LNCaP clone FGC (cell line): ENCODE results near the gene DDAH1.

Experiments
- DNase-seq: peaks from one replicate; pipeline ENCODE4 v3.0.0-alpha.2; 2011; ENCODE audit warnings: low read depth
- H3K4me3 ChIP-seq: 2 replicates; pipeline ENCODE4 v1.5.1; 2011; ENCODE audit warnings: mild to moderate bottlenecking, low read depth, low read length, control low read depth
- CTCF ChIP-seq: IDR thresholded peaks from 2 replicates; pipeline ENCODE4 v1.5.1; 2012; ENCODE audit warnings: mild to moderate bottlenecking; ENCODE audit not compliant: control insufficient read depth, insufficient read depth; ENCODE audit errors: extremely low read depth

DDAH1 gene

DNA sequence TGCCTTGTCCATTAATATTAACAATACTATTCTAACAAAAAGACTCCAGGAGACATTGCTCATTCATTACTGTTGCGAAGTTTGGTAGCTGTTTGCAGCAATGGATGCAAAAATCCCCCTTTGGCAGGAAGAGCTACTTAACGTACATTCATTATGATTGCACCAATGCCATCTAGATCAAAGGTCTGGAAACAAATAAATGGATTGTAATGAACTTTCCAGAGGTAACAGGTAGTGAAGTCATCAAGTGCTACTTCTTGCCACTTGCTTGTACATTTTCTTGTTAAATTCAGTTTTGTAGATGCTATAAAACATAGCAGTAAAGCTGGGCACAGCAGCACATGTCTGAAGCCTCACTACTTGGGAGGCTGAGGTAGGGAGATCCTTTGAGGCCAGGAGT is 93.9 kb downstream of the DDAH1 start:
- no peak for DNase-seq
- no peak overlapping the region for H3K4me3 ChIP-seq
- TF ChIP-seq CTCF, result no peak

- no peak overlapping the region for H3K4me3 ChIP-seq
- DNase-seq, result no peak
- TF ChIP-seq CTCF, result no peak
Measured at GRCh38 chr1:85368073-85368770, 96.7 kb downstream of the DDAH1 start.

DNA sequence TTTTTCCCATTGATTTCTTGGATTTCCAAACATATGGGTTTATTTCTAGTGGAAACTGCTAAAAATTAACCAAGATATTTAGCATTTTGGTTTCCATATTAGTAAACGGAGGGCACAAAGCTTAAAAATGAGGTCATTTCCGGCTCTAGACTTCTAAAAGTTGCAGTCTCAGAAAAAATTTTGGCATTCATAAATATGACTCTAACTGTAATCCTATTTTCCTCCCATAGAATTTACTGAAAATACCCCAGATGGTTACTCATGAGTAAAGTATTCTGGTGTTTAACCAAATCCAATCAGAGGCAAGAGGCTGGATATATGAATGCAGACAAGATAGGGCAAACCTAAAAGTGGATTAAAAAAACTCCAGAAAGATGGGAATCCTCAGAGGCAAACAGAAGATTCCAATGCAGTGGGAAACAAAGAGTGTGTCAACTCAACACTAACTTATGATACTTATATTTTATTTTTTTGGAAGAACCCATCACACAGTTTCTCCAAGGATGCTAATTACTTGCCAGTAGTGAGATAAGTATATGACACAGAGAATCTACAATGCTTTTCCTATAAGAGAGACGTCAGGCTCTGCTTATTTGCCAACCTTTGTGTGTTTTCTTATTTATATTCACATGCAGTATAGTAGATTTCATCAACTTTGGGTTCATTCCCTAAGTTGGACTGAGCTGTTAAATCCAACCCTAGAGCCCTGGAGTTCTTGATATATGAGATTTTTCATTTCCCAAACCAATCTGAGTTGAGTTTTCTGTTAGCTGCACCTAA is 98.4 kb downstream of the DDAH1 start:
- DNase-seq, result no peak
- no peak overlapping the region for H3K4me3 ChIP-seq
- TF ChIP-seq CTCF, result no peak

DNA sequence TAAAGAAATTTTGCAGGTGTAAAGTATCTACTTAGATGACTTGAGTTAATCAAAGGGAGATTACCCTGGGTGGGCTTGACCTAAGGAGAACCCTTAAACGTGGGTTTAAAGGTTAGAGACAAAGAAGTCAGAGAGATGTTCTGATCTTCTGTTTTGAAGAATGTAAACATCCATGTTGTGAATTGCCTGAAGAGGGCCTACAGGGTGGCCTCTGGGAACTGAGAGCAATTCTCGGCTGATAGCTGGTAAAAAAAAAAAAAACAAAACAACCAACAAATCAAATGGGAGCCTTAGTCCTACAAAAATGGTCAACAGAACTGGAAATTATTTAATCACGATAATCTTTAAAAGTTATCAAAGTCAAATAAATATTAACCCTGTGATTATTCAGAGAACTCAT is 99.1 kb downstream of the DDAH1 start:
- no peak for TF ChIP-seq CTCF
- no peak overlapping the region for H3K4me3 ChIP-seq
- no peak for DNase-seq

DNA sequence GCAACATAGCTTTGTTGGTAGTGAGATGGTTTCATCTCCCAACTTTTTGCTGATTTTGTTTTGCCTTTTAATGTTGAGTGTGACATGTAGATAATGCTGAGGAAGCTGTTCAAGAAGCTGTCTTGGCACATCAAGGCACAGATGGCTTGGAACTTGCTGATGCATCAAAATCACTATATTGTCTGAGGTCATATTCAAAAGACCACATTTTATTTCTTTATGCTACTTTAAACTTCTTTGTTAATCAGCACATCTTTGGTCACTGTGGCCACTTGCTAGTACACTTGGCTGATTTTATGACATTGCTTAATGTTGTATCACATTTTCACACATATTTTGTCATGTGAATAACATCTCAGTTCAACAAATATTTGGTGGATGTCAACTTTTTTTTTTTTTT is 101.4 kb downstream of the DDAH1 start:
- H3K4me3 ChIP-seq, result no peak overlapping the region
- no peak for TF ChIP-seq CTCF
- DNase-seq, result no peak

- H3K4me3 ChIP-seq, result no peak overlapping the region
- no peak for DNase-seq
- TF ChIP-seq CTCF, result no peak
Measured at GRCh38 chr1:85363092-85363491, 101.9 kb downstream of the DDAH1 start.
